ENCODE results near the gene KDM6B. TPM values are rescaled to one million over a fixed set of nuclear protein-coding genes. Genes with fewer than 3 reads are reported as not detected.

KDM6B gene
- polyA plus RNA-seq, 4 donors = 8.4 to 26.1 (median 16.7) TPM

GRCh38 chr17:7864995-7865650, 31.1 kb downstream of the KDM6B start:
- Histone ChIP-seq H3K36me3 (ENCODE audit: control insufficient read depth in 3 of 3, insufficient read depth in 2 of 3, low read depth in 1 of 3, low read length in 3 of 3) (peaks cover 0 to 10% (median 0%) of the 10 kb centered on the region in 3 donors), H3K27me3 (ENCODE audit: control insufficient read depth in 3 of 3, insufficient read depth in 3 of 3, low read length in 3 of 3) (no peaks in the 10 kb centered on the region), H3K9me3 (ENCODE audit: control insufficient read depth in 2 of 2, insufficient read depth in 1 of 2, low read depth in 1 of 2, low read length in 1 of 2) (no peaks in the 10 kb centered on the region), H3K4me3 (ENCODE audit: low read depth in 1 of 3, low read length in 3 of 3) (no peak overlapping the region), H3K27ac (ENCODE audit: low read depth in 1 of 3, low read length in 2 of 3) (no peak overlapping the region), H3K4me1 (ENCODE audit: control insufficient read depth in 3 of 3, insufficient read depth in 2 of 3, low read depth in 1 of 3, low read length in 2 of 3) (no peaks in the 10 kb centered on the region)
- no peak for FAIRE-seq
- WGBS, 3 donors = 92 to 93% (median 93%) methylated on average over 5 of the region's 5 CpGs
- DNase-seq = no peak

- no peak overlapping the region for H3K27ac ChIP-seq (ENCODE audit: low read depth in 1 of 3, low read length in 2 of 3)
- H3K9me3 ChIP-seq (ENCODE audit: control insufficient read depth in 2 of 2, insufficient read depth in 1 of 2, low read depth in 1 of 2, low read length in 1 of 2) = no peaks in the 10 kb centered on the region
- no peaks in the 10 kb centered on the region for H3K27me3 ChIP-seq (ENCODE audit: control insufficient read depth in 3 of 3, insufficient read depth in 3 of 3, low read length in 3 of 3)
- H3K4me1 ChIP-seq (ENCODE audit: control insufficient read depth in 3 of 3, insufficient read depth in 2 of 3, low read depth in 1 of 3, low read length in 2 of 3) = no peaks in the 10 kb centered on the region
- H3K4me3 ChIP-seq (ENCODE audit: low read depth in 1 of 3, low read length in 3 of 3) = no peak overlapping the region
- DNase-seq (peak in 1 of 2 donors; percentile 33), FAIRE-seq (no peak)
- 57 to 59% (median 58%) methylated on average over 5 of the region's 5 CpGs for WGBS, 3 donors
- peaks cover 0 to 21% (median 0%) of the 10 kb centered on the region in 3 donors for H3K36me3 ChIP-seq (ENCODE audit: control insufficient read depth in 3 of 3, insufficient read depth in 2 of 3, low read depth in 1 of 3, low read length in 3 of 3)
Observed at GRCh38 chr17:7867881-7868329, 33.9 kb downstream of the KDM6B start.

DNA sequence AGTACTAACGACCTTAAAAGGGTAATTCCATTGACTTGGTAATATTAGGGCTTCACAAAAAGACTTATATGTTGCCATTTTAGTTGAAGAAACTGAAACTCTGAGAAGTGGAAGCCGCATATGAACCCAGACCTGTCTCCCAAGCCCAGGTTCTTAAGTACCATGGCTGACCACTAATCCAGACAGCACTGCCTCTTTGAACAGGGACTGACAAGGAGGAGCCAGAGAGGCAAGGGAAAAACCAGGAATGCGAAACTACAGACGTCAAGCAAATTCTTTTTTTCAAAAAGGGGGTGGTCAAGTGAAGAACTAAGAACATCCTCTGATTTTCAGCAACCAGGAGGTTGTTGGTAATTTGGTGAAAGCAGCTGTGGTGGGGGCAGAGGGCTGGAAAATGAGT, 39.0 kb downstream of the KDM6B start:
- 78 to 81% (median 79%) methylated on average over 4 of the region's 4 CpGs for WGBS, 3 donors
- no peak overlapping the region for H3K4me3 ChIP-seq (ENCODE audit: low read depth in 1 of 3, low read length in 3 of 3)
- no peak for DNase-seq

DNA sequence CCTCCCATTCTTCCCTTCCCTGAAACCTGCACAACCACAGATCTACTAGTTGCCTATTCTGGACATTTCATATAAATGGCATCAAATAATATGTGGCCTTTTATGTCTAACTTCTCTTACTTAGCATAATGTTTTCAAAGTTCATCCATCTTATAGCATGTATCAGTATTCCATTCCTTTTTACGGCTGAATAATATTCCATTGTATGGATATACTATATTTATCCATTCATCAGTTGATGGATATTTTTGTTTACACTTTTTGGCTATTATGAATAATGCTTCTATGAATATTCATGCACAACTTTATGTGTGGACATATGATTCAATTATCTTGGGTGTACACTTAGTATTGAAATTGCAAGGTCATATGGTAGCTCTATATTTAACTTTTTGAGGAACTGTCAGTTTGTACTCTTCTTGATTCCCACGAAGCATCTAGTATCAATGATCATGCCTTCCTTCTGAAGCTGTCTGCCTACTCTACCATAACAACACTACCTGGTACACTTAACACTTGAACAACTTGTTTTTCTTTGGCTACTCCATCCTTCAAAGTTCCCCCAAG, 41.9 kb downstream of the KDM6B start:
- Histone ChIP-seq H3K27ac (ENCODE audit: low read depth in 1 of 3, low read length in 2 of 3) (no peak overlapping the region), H3K36me3 (ENCODE audit: control insufficient read depth in 3 of 3, insufficient read depth in 2 of 3, low read depth in 1 of 3, low read length in 3 of 3) (peaks cover 0 to 30% (median 0%) of the 10 kb centered on the region in 3 donors), H3K27me3 (ENCODE audit: control insufficient read depth in 3 of 3, insufficient read depth in 3 of 3, low read length in 3 of 3) (no peaks in the 10 kb centered on the region), H3K4me1 (ENCODE audit: control insufficient read depth in 3 of 3, insufficient read depth in 2 of 3, low read depth in 1 of 3, low read length in 2 of 3) (peaks cover 0 to 11% (median 0%) of the 10 kb centered on the region in 3 donors), H3K4me3 (ENCODE audit: low read depth in 1 of 3, low read length in 3 of 3) (no peak overlapping the region), H3K9me3 (ENCODE audit: control insufficient read depth in 2 of 2, insufficient read depth in 1 of 2, low read depth in 1 of 2, low read length in 1 of 2) (no peaks in the 10 kb centered on the region)
- WGBS, 3 donors = 87 to 92% (median 89%) methylated on average over 2 of the region's 2 CpGs
- no peak for DNase-seq
- no peak for FAIRE-seq

More for the DNA sequence above, 39.0 kb downstream of the KDM6B start:
- Histone ChIP-seq H3K9me3 (ENCODE audit: control insufficient read depth in 2 of 2, insufficient read depth in 1 of 2, low read depth in 1 of 2, low read length in 1 of 2) (no peaks in the 10 kb centered on the region), H3K4me1 (ENCODE audit: control insufficient read depth in 3 of 3, insufficient read depth in 2 of 3, low read depth in 1 of 3, low read length in 2 of 3) (no peaks in the 10 kb centered on the region), H3K27ac (ENCODE audit: low read depth in 1 of 3, low read length in 2 of 3) (no peak overlapping the region), H3K36me3 (ENCODE audit: control insufficient read depth in 3 of 3, insufficient read depth in 2 of 3, low read depth in 1 of 3, low read length in 3 of 3) (peaks cover 0 to 24% (median 0%) of the 10 kb centered on the region in 3 donors), H3K27me3 (ENCODE audit: control insufficient read depth in 3 of 3, insufficient read depth in 3 of 3, low read length in 3 of 3) (no peaks in the 10 kb centered on the region)
- no peak for FAIRE-seq

- WGBS, 3 donors = 89 to 94% (median 93%) methylated on average over 7 of the region's 7 CpGs
- peaks cover 0 to 30% (median 4%) of the 10 kb centered on the region in 3 donors for H3K36me3 ChIP-seq (ENCODE audit: control insufficient read depth in 3 of 3, insufficient read depth in 2 of 3, low read depth in 1 of 3, low read length in 3 of 3)
- no peaks in the 10 kb centered on the region for H3K9me3 ChIP-seq (ENCODE audit: control insufficient read depth in 2 of 2, insufficient read depth in 1 of 2, low read depth in 1 of 2, low read length in 1 of 2)
- H3K4me3 ChIP-seq (ENCODE audit: low read depth in 1 of 3, low read length in 3 of 3) = no peak overlapping the region
- no peak for FAIRE-seq
- H3K4me1 ChIP-seq (ENCODE audit: control insufficient read depth in 3 of 3, insufficient read depth in 2 of 3, low read depth in 1 of 3, low read length in 2 of 3) = peaks cover 2 to 29% (median 4%) of the 10 kb centered on the region in 3 donors
- no peaks in the 10 kb centered on the region for H3K27me3 ChIP-seq (ENCODE audit: control insufficient read depth in 3 of 3, insufficient read depth in 3 of 3, low read length in 3 of 3)
- no peak overlapping the region for H3K27ac ChIP-seq (ENCODE audit: low read depth in 1 of 3, low read length in 2 of 3)
- DNase-seq = no peak
Observed at GRCh38 chr17:7878234-7878633, 44.2 kb downstream of the KDM6B start.

- Histone ChIP-seq H3K36me3 (ENCODE audit: control insufficient read depth in 3 of 3, insufficient read depth in 2 of 3, low read depth in 1 of 3, low read length in 3 of 3) (peaks cover 0 to 24% (median 4%) of the 10 kb centered on the region in 3 donors), H3K4me3 (ENCODE audit: low read depth in 1 of 3, low read length in 3 of 3) (no peak overlapping the region), H3K27me3 (ENCODE audit: control insufficient read depth in 3 of 3, insufficient read depth in 3 of 3, low read length in 3 of 3) (no peaks in the 10 kb centered on the region), H3K9me3 (ENCODE audit: control insufficient read depth in 2 of 2, insufficient read depth in 1 of 2, low read depth in 1 of 2, low read length in 1 of 2) (no peaks in the 10 kb centered on the region), H3K4me1 (ENCODE audit: control insufficient read depth in 3 of 3, insufficient read depth in 2 of 3, low read depth in 1 of 3, low read length in 2 of 3) (peaks cover 2 to 38% (median 4%) of the 10 kb centered on the region in 3 donors), H3K27ac (ENCODE audit: low read depth in 1 of 3, low read length in 2 of 3) (no peak overlapping the region)
- DNase-seq = no peak
- 60 to 66% (median 62%) methylated on average over 3 of the region's 3 CpGs for WGBS, 3 donors
- FAIRE-seq = no peak
Observed at GRCh38 chr17:7880076-7880868, 46.3 kb downstream of the KDM6B start.

GRCh38 chr17:7881276-7882054, 47.4 kb downstream of the KDM6B start:
- Histone ChIP-seq H3K4me3 (ENCODE audit: low read depth in 1 of 3, low read length in 3 of 3) (no peak overlapping the region), H3K27ac (ENCODE audit: low read depth in 1 of 3, low read length in 2 of 3) (peak overlapping the region in 1 of 3 donors; percentile 41), H3K36me3 (ENCODE audit: control insufficient read depth in 3 of 3, insufficient read depth in 2 of 3, low read depth in 1 of 3, low read length in 3 of 3) (peaks cover 0 to 21% (median 4%) of the 10 kb centered on the region in 3 donors), H3K27me3 (ENCODE audit: control insufficient read depth in 3 of 3, insufficient read depth in 3 of 3, low read length in 3 of 3) (no peaks in the 10 kb centered on the region), H3K4me1 (ENCODE audit: control insufficient read depth in 3 of 3, insufficient read depth in 2 of 3, low read depth in 1 of 3, low read length in 2 of 3) (peaks cover 2 to 43% (median 4%) of the 10 kb centered on the region in 3 donors), H3K9me3 (ENCODE audit: control insufficient read depth in 2 of 2, insufficient read depth in 1 of 2, low read depth in 1 of 2, low read length in 1 of 2) (no peaks in the 10 kb centered on the region)
- WGBS, 3 donors = 54 to 78% (median 66%) methylated on average over 7 of the region's 7 CpGs
- FAIRE-seq = no peak
- DNase-seq = no peak

- FAIRE-seq (no peak), DNase-seq (no peak)
- Histone ChIP-seq H3K36me3 (ENCODE audit: control insufficient read depth in 3 of 3, insufficient read depth in 2 of 3, low read depth in 1 of 3, low read length in 3 of 3) (peaks cover 0 to 21% (median 4%) of the 10 kb centered on the region in 3 donors), H3K4me1 (ENCODE audit: control insufficient read depth in 3 of 3, insufficient read depth in 2 of 3, low read depth in 1 of 3, low read length in 2 of 3) (peaks cover 2 to 48% (median 6%) of the 10 kb centered on the region in 3 donors), H3K9me3 (ENCODE audit: control insufficient read depth in 2 of 2, insufficient read depth in 1 of 2, low read depth in 1 of 2, low read length in 1 of 2) (no peaks in the 10 kb centered on the region), H3K27me3 (ENCODE audit: control insufficient read depth in 3 of 3, insufficient read depth in 3 of 3, low read length in 3 of 3) (no peaks in the 10 kb centered on the region), H3K4me3 (ENCODE audit: low read depth in 1 of 3, low read length in 3 of 3) (no peak overlapping the region), H3K27ac (ENCODE audit: low read depth in 1 of 3, low read length in 2 of 3) (peak overlapping the region in 2 of 3 donors; percentile 3 to 11)
- 76 to 78% (median 76%) methylated on average over 7 of the region's 7 CpGs for WGBS, 3 donors
Observed at GRCh38 chr17:7882068-7882467, 48.1 kb downstream of the KDM6B start.
